Measurements from ENCODE around the gene USP35. TPM values are rescaled to one million over a fixed set of nuclear protein-coding genes. Genes with fewer than 3 reads are reported as not detected.
A peak's percentile ranks its signal among the peaks of the same experiment; 100 is the strongest.
"Not testable (repeated sequence)": the region's sequence is repeated elsewhere in the genome, so short reads cannot be mapped to it uniquely, and the experiment has no call there.

USP35 gene
- total RNA-seq, 4 donors from 2014 or later: 6.6 to 30.6 (median 13.3) TPM

DNA sequence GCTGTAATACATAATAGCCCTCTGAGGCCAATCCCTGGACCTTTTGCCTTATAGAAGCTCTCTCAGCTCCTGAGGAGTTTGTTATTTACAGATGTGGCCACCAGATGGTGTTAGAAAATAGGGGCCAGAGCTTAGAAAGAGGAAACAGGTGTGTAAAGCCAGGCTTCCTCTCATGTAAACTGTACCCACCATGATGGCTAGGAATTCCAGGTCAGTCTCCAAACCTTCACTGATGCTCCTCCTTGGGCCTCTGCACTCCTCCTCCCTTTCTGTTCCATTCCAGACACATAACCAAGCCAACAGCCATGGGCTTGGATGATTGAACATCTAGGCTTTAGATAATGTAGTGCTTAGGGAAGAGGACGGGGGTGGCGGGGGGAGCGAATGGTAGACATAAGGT lies 39.7 kb downstream of the USP35 start:
- Histone ChIP-seq H3K36me3 (peaks cover 0 to 23% (median 0%) of the 10 kb centered on the region in 3 donors), H3K4me1 (peaks cover 0 to 9% (median 0%) of the 10 kb centered on the region in 4 donors), H3K4me3 (no peak overlapping the region), H3K27ac (no peak overlapping the region), H3K27me3 (no peaks in the 10 kb centered on the region), H3K9me3 (no peaks in the 10 kb centered on the region)
- peak in 1 of 3 donors; percentile 59 for DNase-seq
- TF ChIP-seq CTCF (IDR thresholded peaks at IDR 0.05) (peak; percentile 21 to 75 (median 64)), POLR2A (IDR thresholded peaks at IDR 0.05) (no peak)

DNA sequence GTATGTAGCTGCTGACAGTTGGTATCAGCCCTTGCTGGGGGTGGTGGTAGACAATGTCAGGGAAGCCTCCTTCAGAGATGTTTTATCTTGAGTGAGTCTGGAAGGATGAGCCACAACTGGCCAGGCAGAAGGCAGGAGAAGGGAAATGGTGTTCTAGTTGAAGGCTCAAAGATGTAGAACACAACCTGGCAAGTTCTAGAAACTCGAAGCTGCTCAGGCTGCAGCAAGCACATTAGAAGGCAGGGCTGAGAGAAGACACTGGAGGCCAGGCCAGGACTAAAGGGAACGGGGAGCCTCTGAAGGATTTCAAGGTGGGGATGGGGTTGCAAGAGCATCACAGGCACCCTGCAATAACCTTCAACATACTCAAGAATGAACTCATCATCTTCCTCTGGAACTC lies 40.4 kb downstream of the USP35 start:
- no peak overlapping the region for H3K4me3 ChIP-seq
- TF ChIP-seq POLR2A (IDR thresholded peaks at IDR 0.05) (no peak), CTCF (IDR thresholded peaks at IDR 0.05) (no peak)
- no peak overlapping the region for H3K27ac ChIP-seq
- H3K27me3 ChIP-seq: no peaks in the 10 kb centered on the region
- peaks cover 0 to 9% (median 0%) of the 10 kb centered on the region in 4 donors for H3K4me1 ChIP-seq
- H3K9me3 ChIP-seq: no peaks in the 10 kb centered on the region
- no peak for DNase-seq
- peaks cover 0 to 20% (median 0%) of the 10 kb centered on the region in 3 donors for H3K36me3 ChIP-seq

DNA sequence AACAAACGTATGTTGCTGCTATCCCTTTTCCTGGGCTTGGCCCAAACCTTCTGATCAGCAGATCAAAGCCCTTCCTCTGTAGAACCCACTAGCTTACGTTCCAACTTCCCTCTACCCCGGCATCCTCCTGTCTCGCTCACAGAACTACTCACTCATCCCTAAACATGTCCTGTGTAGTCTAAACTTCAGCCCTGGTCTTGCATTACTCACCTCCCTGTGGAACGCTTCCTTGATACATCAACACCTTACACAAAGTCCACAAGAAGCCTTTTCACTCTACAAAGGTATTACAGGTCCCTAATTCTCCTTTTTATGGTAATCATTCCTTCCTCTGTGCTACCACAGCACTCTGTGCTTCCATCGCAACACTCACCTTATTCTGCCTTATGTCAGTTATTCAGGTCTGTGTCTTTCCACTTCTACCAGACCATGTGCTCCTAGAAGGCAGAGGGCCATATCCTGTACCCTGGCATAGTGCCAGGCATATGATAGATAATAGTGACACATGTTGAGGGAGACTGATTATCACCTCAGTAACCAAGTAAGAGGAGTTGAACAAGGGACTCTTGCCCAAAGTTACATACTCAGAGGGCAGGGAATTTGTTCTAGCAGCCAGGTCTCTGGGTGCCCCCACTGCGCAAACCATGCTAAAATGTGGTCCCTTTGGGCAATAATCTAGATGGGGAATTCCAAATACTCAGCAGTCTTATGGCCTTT lies 41.6 kb downstream of the USP35 start:
- Histone ChIP-seq H3K36me3 (peaks cover 0 to 7% (median 0%) of the 10 kb centered on the region in 3 donors), H3K27me3 (no peaks in the 10 kb centered on the region), H3K4me1 (peaks cover 0 to 9% (median 0%) of the 10 kb centered on the region in 4 donors), H3K9me3 (no peaks in the 10 kb centered on the region), H3K4me3 (no peak overlapping the region), H3K27ac (no peak overlapping the region)
- DNase-seq: no peak
- TF ChIP-seq POLR2A (IDR thresholded peaks at IDR 0.05) (no peak), CTCF (IDR thresholded peaks at IDR 0.05) (no peak)

- Histone ChIP-seq H3K4me1 (peaks cover 0 to 9% (median 0%) of the 10 kb centered on the region in 4 donors), H3K27me3 (no peaks in the 10 kb centered on the region), H3K4me3 (no peak overlapping the region), H3K27ac (no peak overlapping the region), H3K9me3 (no peaks in the 10 kb centered on the region), H3K36me3 (no peaks in the 10 kb centered on the region)
- no peak for DNase-seq
- TF ChIP-seq CTCF (IDR thresholded peaks at IDR 0.05): no peak
- TF ChIP-seq POLR2A (IDR thresholded peaks at IDR 0.05): no peak
Measured at GRCh38 chr11:78231962-78232501, 43.3 kb downstream of the USP35 start.

- not testable (repeated sequence) for DNase-seq, H3K36me3 ChIP-seq, H3K27me3 ChIP-seq, H3K9me3 ChIP-seq, H3K4me3 ChIP-seq, H3K27ac ChIP-seq, H3K4me1 ChIP-seq
Measured at GRCh38 chr11:78233046-78233445, 44.3 kb downstream of the USP35 start.

GRCh38 chr11:78234006-78234405 lies 45.3 kb downstream of the USP35 start:
- no peaks in the 10 kb centered on the region for H3K9me3 ChIP-seq
- no peak overlapping the region for H3K4me3 ChIP-seq
- no peaks in the 10 kb centered on the region for H3K27me3 ChIP-seq
- no peak overlapping the region for H3K27ac ChIP-seq
- peaks cover 0 to 9% (median 0%) of the 10 kb centered on the region in 4 donors for H3K4me1 ChIP-seq
- TF ChIP-seq POLR2A (IDR thresholded peaks at IDR 0.05) (no peak), CTCF (IDR thresholded peaks at IDR 0.05) (no peak)
- H3K36me3 ChIP-seq: no peaks in the 10 kb centered on the region
- DNase-seq: no peak

Data from Peyer's patch (tissue), 4 donors.